GM12878 (cell line): ENCODE measurements around the gene MICAL3. TPM values are rescaled to one million over a fixed set of nuclear protein-coding genes. Genes with fewer than 3 reads are reported as not detected.

ENCODE experiments used
- ATAC-seq: fragments of 200-7000 bp; cut with Tn5 transposase; 3 replicates; pipeline ENCODE4 v1.9.1; 2020; ENCODE audit warnings: mild to moderate bottlenecking, moderate library complexity
- BruUV-seq: library from RNA; stranded (reverse); fragments of 400-500 nt; replicated peaks from 2 replicates; lab custom pipeline; 2021; lab: Mats Ljungman, UMichigan
- CTCF ChIA-PET: fragments of 300-600 bp; sonication (Branson Sonifier 250); formaldehyde crosslinking; extraction: SDS; loops from one replicate; lab custom pipeline; 2021; ENCODE audit warnings: inconsistent platforms; lab: Yijun Ruan, JAX
- POLR2A ChIA-PET: fragments of 350-600 bp; formaldehyde crosslinking; extraction: SDS; loops from one replicate; lab custom pipeline; 2021; ENCODE audit warnings: inconsistent platforms; lab: Charles Lee
- RAD21 ChIA-PET: fragments of 300-600 bp; sonication (Branson Sonifier 250); formaldehyde crosslinking; loops from one replicate; lab custom pipeline; 2023; ENCODE audit warnings: antibody characterized with exemption; ENCODE audit not compliant: unreplicated experiment; lab: Charles Lee
- SMC1A ChIA-PET: fragments of 300-600 bp; sonication (Branson Sonifier 250); formaldehyde crosslinking; loops from one replicate; lab custom pipeline; 2023; ENCODE audit not compliant: unreplicated experiment, uncharacterized antibody; lab: Charles Lee
- DNase-seq: peaks from one replicate; pipeline ENCODE4 v3.0.0-alpha.2; 2011; ENCODE audit warnings: low read depth, low spot score
- FAIRE-seq: peaks from 3 replicates; lab custom pipeline; 2011; peaks lifted over from hg19 to GRCh38; lab: Jason Lieb, UNC
- H2AFZ ChIP-seq: 2 replicates; pipeline ENCODE4 v1.6.0; 2011; ENCODE audit warnings: low read depth, low read length, control low read depth; ENCODE audit not compliant: control insufficient read depth
- H3K27ac ChIP-seq: 2 replicates; pipeline ENCODE4 v1.5.1; 2011; ENCODE audit warnings: control low read depth; ENCODE audit not compliant: control insufficient read depth, insufficient read depth
- H3K27me3 ChIP-seq, 2 experiments: replicated peaks in 1 of 2; 2 replicates each; pipeline versions ENCODE4 v1.6.0 to v1.6.1; 2011; ENCODE audit warnings: low read length in 1 of 2; ENCODE audit not compliant: control insufficient read depth in 2 of 2, insufficient read depth in 2 of 2
- H3K36me3 ChIP-seq, 2 experiments: 2 replicates each; pipeline ENCODE4 v1.5.1; 2011; ENCODE audit warnings: low read length in 1 of 2; ENCODE audit not compliant: control insufficient read depth in 2 of 2, insufficient read depth in 2 of 2
- H3K4me1 ChIP-seq: 2 replicates; pipeline ENCODE4 v1.6.1; 2011; ENCODE audit warnings: mild to moderate bottlenecking, low read length, moderate library complexity, mixed read lengths; ENCODE audit not compliant: control insufficient read depth, insufficient read depth
- H3K4me2 ChIP-seq: 2 replicates; pipeline ENCODE4 v1.6.0; 2011; ENCODE audit warnings: control low read depth; ENCODE audit not compliant: control insufficient read depth, insufficient read depth
- H3K4me3 ChIP-seq: fragments of 200-600 bp; sonication (generic); 2 replicates; pipeline ENCODE4 v1.5.1; 2016
- H3K79me2 ChIP-seq: 2 replicates; pipeline ENCODE4 v1.6.0; 2011; ENCODE audit warnings: low read length; ENCODE audit not compliant: control insufficient read depth, insufficient read depth
- H3K9ac ChIP-seq: 2 replicates; pipeline ENCODE4 v1.8.0; 2011; ENCODE audit warnings: low read length, control low read depth, mixed read lengths; ENCODE audit not compliant: control insufficient read depth, insufficient read depth
- H3K9me3 ChIP-seq: replicated peaks from 3 replicates; pipeline ENCODE4 v1.5.1; 2011; ENCODE audit warnings: mild to moderate bottlenecking, low read length; ENCODE audit not compliant: control insufficient read depth, insufficient read depth
- H4K20me1 ChIP-seq: 2 replicates; pipeline ENCODE4 v1.6.0; 2011; ENCODE audit not compliant: control insufficient read depth, insufficient read depth
- BHLHE40 ChIP-seq, 2 experiments: fragments of 450-650 bp in 1 of 2; IDR thresholded peaks; 2 replicates each; pipeline ENCODE4 v1.6.1; 2011 to 2017; ENCODE audit warnings: low read depth in 2 of 2, borderline replicate concordance in 1 of 2, improper control_type of control experiment in 1 of 2, low read length in 1 of 2, mild to moderate bottlenecking in 1 of 2
- CEBPB ChIP-seq, 2 experiments: fragments of 150-350 bp in 1 of 2; IDR thresholded peaks; 2 replicates each; pipeline ENCODE4 v1.6.1; 2012 to 2014; ENCODE audit warnings: low read depth in 2 of 2, low read length in 2 of 2, borderline replicate concordance in 1 of 2, inconsistent platforms in 1 of 2
- CREM ChIP-seq: IDR thresholded peaks from 2 replicates; pipeline ENCODE4 v1.6.1; 2014; ENCODE audit warnings: antibody characterized with exemption, low read depth
- MTA3 ChIP-seq: IDR thresholded peaks from 2 replicates; pipeline ENCODE4 v1.6.1; 2012; ENCODE audit warnings: low read length, inconsistent platforms, borderline replicate concordance
- MXI1 ChIP-seq: fragments of 150-350 bp; IDR thresholded peaks from 2 replicates; pipeline ENCODE4 v1.6.1; 2011; ENCODE audit warnings: low read depth, mild to moderate bottlenecking, inconsistent platforms, low read length, improper control_type of control experiment
- POLR2AphosphoS5 ChIP-seq: IDR thresholded peaks from 2 replicates; pipeline ENCODE4 v1.6.1; 2011; ENCODE audit warnings: mild to moderate bottlenecking, low read length, inconsistent platforms
- RCOR1 ChIP-seq: conservative IDR thresholded peaks from 2 replicates; pipeline ENCODE4 v1.6.1; 2012; ENCODE audit warnings: low read depth, low read length, improper control_type of control experiment
- RUNX3 ChIP-seq: IDR thresholded peaks from 2 replicates; pipeline ENCODE4 v1.6.1; 2012; ENCODE audit warnings: low read length, inconsistent platforms
- SMAD1 ChIP-seq: fragments of 450-650 bp; IDR thresholded peaks from 2 replicates; pipeline ENCODE4 v1.6.1; 2018; ENCODE audit warnings: mild to moderate bottlenecking, low read depth; ENCODE audit not compliant: partially characterized antibody
- TCF12 ChIP-seq: IDR thresholded peaks from 2 replicates; pipeline ENCODE4 v1.6.1; 2011; ENCODE audit warnings: low read depth, mild to moderate bottlenecking, low read length
- WGBS: methylation state at CpG from one replicate; pipeline ENCODE4 v1.1.6; 2016; ENCODE audit warnings: low lambda C conversion rate; ENCODE audit not compliant: insufficient replicate concordance, insufficient coverage; ENCODE audit errors: missing lambda C conversion rate; 5-methylcytosine and 5-hydroxymethylcytosine counted together
- in situ Hi-C: fragments of 300-500 bp; cut with MboI; formaldehyde crosslinking; loops from 9 replicates; pipeline ENCODE4 v1.14.3; 2018; ENCODE audit warnings: mixed read lengths
- intact Hi-C: fragments of 100-400 bp; cut with micrococcal nuclease; formaldehyde crosslinking; loops from one replicate; pipeline ENCODE4 v1.14.2; 2022; ENCODE audit not compliant: unreplicated experiment
- polyA plus RNA-seq, 11 experiments: library from polyadenylated mRNA; depleted of rRNA in 4 of 11; unstranded in 6 of 11; stranded (reverse) in 5 of 11; fragments of >200 nt; fragmentation: Nextera tagmentation in 4 of 11; fragmentation: Illumina TruSeq in 1 of 11; extraction: Ambion mirVana in 4 of 11; extraction: Trizol in 1 of 11; gene quantifications; 1 replicate in 1 of 11; 2 replicates in 10 of 11; pipeline versions ENCODE4 v1.2.1 to v1.2.3, GENCODE V29; 2011 to 2016; ENCODE audit warnings: inconsistent platforms in 2 of 11, missing spikeins in 2 of 11, low read depth in 1 of 11
- total RNA-seq, 4 experiments: library from RNA; depleted of rRNA in 3 of 4; stranded (reverse); fragments of >200 nt in 3 of 4; fragmentation: Illumina TruSeq in 1 of 4; extraction: Trizol in 1 of 4; gene quantifications; 2 replicates each; pipeline versions ENCODE4 v1.2.1 to v1.2.3, GENCODE V29; 2013 to 2021

MICAL3 gene
- total and polyA plus RNA-seq, 10 of the 15 experiments (the other 5 are each of a cell fraction or from before 2014, with no cell fraction given), result 2.6 to 92.2 (median 24.0) TPM

GRCh38 chr22:17794726-17795542, 229.4 kb downstream of the MICAL3 start:
- peaks cover 25% of the 10 kb centered on the region for H3K79me2 ChIP-seq
- 84% methylated on average over 25 of the region's 25 CpGs for WGBS
- no peak overlapping the region for H2AFZ ChIP-seq
- ChIA-PET CTCF (interaction anchor here (0.8 to 7.9 kb wide), 5 partner anchors 9 to 52 kb away, joined by 3 to 70 read pairs (median 34); no protein-coding TSS in a partner anchor), SMC1A (interaction anchor here (1.1 to 2.3 kb wide), 7 partner anchors 10 to 282 kb away, joined by 3 to 14 read pairs (median 7); partner anchors contain the start of gene PEX26), POLR2A (interaction anchor here (1.1 to 8.5 kb wide), 3 partner anchors 9 to 21 kb away, joined by 3 to 85 read pairs (median 6); no protein-coding TSS in a partner anchor), RAD21 (interaction anchor here (1.0 to 8.8 kb wide), 6 partner anchors 10 to 281 kb away, joined by 7 to 77 read pairs (median 11); partner anchors contain the start of gene BID)
- H4K20me1 ChIP-seq, result no peaks in the 10 kb centered on the region
- intact Hi-C loops, result loop anchor here (1.0 kb wide), 1 partner anchor 16 kb away; no protein-coding TSS in a partner anchor
- peaks cover 66% of the 10 kb centered on the region for H3K4me1 ChIP-seq
- H3K4me2 ChIP-seq, result peak overlapping the region; percentile 95
- no peak for ATAC-seq
- in situ Hi-C loops, result no loop called here
- no peak for DNase-seq
- H3K9ac ChIP-seq, result peak overlapping the region; percentile 97
- FAIRE-seq, result no peak
- no peak overlapping the region; the same call in 1 of the 2 replicates for H3K4me3 ChIP-seq
- no peaks in the 10 kb centered on the region for H3K9me3 ChIP-seq
- peak overlapping the region; percentile 100 for H3K27ac ChIP-seq
- peaks cover 0 to 8% of the 10 kb centered on the region in 2 experiments; a peak in 2 of 4 replicates for H3K36me3 ChIP-seq
- TF ChIP-seq TCF12 (0 out of 2 replicates have a peak, but pooled peaks have one; percentile 10), POLR2AphosphoS5 (peak; percentile 84), CEBPB (IDR thresholded peaks at IDR 0.05; ENCODE audit: borderline replicate concordance in 1 of 2, low read depth in 2 of 2, low read length in 2 of 2) (no peak), SMAD1 (no peak), RCOR1 (no peak), MXI1 (0 out of 2 replicates have a peak, but pooled peaks have one; percentile 14), RUNX3 (peak; percentile 5; the same call in 1 of the 2 replicates), CREM (0 out of 2 replicates have a peak, but pooled peaks have one; percentile 21), BHLHE40 (IDR thresholded peaks at IDR 0.05; ENCODE audit: borderline replicate concordance in 1 of 2, low read depth in 2 of 2, low read length in 1 of 2) (peak in 1 of 2 experiments; percentile 37; a peak in 1 of 4 replicates), MTA3 (peak; percentile 36; the same call in 1 of the 2 replicates)
- no peaks in the 10 kb centered on the region for H3K27me3 ChIP-seq
- TSS peak; percentile 87 for BruUV-seq
